HG02973 (cell line): Measurements from ENCODE around the gene PITX1.

Source experiments
- ATAC-seq: cut with Tn5 transposase; IDR thresholded peaks from one replicate; pipeline ENCODE4 v1.9.1; 2021; ENCODE audit warnings: moderate library complexity; ENCODE audit not compliant: unreplicated experiment

PITX1 gene

DNA sequence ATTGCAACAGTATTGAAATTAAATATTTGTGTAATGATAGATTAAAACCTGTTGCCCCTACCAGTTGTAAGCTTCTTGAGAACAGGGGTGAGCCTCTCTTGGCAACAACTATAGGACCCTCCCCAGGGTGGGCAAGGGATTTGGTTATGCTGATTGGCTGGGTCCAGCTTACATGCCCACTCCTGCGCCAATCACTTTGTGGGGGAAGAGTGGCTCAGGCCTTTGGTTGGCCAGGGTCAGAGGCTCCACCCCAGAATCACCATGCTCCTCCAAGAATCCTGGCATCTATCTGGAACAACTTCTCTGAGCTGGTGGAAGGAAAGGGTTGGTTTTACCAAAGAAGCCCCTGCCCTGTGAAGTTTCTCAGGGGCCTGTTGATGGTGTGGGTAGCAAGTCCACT is 8.6 kb upstream of the PITX1 start:
- no peak for ATAC-seq

DNA sequence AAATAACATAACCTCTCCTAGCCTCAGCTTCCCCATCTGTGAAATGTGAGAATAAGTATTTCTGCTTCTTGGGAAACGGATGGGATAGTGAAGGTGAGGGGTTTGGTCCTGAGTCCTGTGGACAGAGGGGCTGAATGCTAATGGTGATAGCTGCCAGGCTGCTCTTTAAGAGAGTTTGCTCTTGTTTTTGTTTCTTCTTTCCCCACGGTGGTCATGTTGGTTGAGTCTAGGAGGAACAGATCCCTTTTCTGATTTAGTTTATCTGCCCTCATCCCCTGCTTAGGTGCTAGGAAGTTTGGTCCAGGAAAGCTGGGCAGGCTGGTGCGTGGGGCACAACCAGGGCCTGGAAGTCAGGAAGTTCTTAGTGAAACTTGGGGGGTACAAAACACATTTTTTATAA is 7.7 kb upstream of the PITX1 start:
- no peak for ATAC-seq

DNA sequence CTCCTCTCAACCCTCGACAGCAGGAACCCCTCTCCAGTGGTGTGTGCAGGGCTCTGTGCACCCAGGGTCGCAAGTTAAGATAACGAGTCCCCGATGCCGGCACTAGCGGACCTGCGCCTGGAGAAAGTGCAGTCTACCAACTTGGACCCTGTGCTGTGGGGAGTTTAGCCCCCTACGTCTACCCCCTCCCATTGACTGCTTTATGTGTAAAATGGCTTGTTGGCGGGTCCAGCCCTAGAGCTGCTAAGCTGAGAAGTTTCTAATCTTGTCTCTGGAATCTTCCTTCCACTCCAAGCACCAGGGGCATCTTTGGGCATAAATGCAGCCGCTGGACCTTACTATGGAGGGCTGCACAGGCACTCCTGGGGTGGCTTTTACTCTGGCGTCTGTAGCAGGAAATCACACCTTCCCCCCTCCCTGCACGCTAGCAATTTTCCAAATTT is 7.1 kb upstream of the PITX1 start:
- no peak for ATAC-seq

- no peak for ATAC-seq
Observed at GRCh38 chr5:135040333-135041144, 6.5 kb upstream of the PITX1 start.

- no peak for ATAC-seq
Observed at GRCh38 chr5:135040034-135040332, 6.0 kb upstream of the PITX1 start.

DNA sequence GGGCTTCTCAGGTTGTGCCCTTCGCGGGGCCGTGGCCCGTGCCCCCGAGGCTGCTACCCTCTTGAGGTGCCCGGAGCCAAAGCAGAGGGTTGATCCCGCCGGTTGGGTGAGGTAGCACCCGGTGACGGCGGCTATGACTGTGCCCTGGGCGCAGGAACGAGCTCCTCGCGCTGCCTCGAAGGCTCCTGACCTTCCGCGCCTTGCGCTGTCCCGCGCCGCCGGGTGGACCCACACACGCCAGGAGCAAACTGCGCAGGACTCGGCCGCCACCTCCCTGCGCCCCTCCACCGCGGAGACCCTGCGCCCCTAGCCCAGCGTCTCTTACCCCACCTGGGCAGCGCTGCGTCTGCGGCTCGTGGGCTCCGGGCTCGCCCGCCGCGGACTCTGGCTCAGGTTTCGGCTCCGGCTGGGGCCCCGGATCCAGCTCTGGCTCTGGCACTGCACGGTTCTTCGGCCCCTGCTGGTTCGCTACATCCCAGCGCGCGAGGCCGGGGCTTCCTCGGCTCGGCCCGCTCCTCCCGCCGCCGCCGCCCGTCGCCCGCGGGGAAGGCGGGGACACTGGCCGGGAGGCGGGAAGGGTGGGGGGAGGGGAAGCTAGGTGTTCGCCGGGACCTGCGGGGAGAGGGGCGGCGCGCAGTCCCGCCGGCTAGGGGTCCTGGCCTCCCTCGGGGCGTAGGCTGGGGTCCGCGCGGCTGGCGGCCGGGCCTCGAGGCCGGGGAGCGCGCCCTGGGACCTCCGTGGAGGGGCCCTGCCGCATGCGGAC is 5.4 kb upstream of the PITX1 start:
- ATAC-seq, result no peak

GRCh38 chr5:135038813-135039270 is 4.8 kb upstream of the PITX1 start:
- no peak for ATAC-seq

DNA sequence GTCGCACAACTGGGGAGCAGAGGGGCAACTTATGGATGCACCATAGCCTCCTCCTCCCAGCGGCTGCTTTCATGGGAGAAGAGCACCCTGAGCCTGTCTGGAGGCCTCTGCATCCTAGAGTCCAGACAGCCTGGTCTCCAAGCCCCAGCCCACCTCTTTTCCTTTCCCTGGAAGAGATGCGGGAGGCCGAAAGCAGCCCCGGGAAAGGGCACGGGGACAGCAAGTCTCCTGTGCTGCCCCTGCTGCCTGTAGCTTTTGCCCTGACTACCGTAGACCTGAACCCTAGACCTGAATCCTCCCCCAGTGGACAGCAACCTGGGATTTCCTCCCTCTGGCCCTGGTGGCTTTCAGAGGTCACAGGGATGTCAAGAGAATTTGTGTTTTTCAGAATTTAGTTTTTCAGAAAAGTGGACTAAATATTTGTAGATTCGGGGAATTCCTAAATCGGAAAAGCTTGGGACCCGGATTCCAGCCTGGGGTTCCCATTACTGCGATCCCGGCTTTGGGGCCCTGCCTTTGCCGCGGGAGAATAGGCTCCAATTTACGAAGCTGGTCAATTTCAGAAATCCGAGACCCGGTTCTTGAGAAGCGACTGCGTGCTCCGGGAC is 4.3 kb upstream of the PITX1 start:
- ATAC-seq, result no peak

DNA sequence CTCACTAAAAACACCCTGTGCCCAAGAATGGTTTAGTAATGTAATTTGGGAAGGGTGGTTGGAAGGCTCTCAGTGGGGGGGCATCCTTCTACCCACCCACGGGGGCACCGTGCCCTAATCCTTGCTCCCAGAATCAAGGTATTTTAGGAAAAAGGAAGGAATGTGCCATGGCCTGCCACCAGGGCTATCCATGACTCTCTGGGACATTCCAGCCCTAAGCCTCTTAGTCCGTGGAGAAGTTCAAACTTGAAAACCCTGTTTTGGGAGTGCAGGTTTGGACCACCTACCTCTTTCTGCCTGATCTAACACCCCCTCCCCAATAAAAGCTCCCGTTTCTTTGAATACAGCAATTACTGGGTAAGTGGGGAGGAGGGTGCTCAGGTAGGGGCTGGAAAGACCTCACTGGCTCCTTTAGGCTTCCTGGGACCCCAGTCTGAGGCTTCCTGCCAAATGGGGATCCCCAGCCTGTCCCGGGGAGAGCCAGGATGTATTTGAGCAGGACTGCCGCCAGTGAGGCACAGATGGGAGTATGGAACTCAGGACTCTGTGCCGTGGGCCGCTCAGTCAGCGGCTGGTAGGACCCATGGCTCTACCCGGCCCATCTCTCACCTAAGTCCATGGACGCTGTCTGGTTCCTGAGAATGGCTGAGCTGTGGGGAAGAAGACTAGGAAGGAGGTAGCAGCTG is 3.6 kb upstream of the PITX1 start:
- no peak for ATAC-seq

DNA sequence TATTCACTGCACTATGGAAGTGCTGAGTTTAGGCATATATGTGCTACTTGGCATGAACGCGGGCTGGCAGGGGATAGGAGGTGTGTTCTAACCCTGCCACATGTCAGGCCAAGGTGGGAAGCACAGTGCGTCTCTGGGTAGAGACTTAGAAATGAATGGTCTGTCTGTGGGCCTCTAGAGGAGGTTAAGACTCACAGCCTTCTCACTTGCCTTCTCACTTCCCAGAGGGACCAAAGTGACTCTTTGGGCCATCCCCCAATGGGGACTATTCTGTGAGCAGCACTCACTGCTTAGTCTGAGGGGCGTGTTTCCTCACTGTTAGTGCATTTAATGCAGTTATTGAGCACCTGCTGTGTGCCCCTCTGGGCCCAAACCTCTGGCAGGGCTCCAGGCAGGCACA is 2.4 kb upstream of the PITX1 start:
- ATAC-seq, result no peak

DNA sequence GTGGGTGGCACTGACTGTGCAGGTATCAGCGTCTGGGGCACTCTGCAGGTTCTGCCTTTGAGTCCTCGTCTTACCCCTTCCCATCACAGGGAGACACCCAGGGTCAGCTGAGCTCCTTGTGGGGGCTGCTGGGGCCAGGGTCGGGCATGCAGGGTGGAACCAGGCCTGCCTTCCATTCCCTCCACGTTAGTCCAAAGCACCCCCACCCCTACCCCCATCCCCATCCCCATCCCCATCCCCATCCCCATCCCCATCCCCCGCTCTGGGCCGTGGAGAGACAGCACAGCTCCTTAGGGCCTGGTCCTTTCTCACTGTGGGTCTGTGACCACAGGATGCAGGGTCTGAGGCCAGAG is 1.6 kb upstream of the PITX1 start:
- no peak for ATAC-seq

DNA sequence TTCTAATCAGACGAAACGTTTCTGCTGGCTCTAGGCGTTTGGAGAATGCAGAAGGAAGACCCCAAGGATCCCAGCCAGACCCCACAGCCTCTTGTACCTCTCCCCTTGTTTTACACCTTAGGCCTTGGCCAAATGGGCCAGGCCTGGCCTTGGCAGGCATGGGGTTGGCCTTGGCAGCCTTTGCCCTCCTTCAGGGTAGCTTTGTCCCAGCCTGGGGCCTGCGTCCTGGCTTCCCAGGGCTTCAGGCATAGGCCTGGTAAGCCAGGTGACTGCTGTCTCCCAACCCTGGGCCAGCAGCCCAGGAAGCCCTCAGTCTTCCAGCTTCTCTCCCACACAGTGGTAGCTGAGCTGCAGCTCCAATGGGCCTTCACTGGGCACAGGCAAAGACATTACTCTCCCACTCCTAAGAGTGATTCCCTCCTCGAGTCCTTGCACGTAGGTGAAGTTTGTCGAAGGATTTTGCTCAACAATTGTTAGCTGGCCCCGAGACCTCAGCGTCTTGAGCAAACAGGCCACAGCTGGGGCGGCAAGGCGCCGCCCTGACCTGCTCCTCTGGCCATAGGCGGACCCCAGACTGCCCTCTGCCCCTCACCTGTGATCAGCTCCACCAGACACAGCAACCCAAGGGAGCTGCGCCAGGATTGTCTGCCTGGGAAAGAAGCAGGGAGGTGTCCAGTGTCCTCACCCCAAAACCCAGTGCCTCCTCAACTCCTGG is 1.1 kb upstream of the PITX1 start:
- ATAC-seq, result no peak

GRCh38 chr5:135034236-135034962 is 371 bp upstream of the PITX1 start:
- ATAC-seq, result no peak

GRCh38 chr5:135032999-135033861 is 798 bp downstream of the PITX1 start:
- no peak for ATAC-seq

DNA sequence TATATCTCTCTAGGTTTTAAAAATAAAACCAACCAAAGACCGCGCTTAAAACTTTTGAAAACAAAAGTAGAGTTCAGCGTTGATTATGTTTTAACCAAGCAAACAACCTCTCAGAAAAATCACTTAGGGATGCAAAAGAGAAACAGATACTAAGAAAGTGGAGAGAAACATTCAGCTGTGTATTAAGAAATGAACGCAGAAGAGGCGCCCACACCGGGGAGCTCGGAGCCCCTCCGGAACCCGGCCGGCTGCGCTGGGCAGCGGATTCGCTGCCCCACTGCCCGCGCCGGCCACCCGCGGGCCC is 1.4 kb downstream of the PITX1 start:
- ATAC-seq, result no peak

DNA sequence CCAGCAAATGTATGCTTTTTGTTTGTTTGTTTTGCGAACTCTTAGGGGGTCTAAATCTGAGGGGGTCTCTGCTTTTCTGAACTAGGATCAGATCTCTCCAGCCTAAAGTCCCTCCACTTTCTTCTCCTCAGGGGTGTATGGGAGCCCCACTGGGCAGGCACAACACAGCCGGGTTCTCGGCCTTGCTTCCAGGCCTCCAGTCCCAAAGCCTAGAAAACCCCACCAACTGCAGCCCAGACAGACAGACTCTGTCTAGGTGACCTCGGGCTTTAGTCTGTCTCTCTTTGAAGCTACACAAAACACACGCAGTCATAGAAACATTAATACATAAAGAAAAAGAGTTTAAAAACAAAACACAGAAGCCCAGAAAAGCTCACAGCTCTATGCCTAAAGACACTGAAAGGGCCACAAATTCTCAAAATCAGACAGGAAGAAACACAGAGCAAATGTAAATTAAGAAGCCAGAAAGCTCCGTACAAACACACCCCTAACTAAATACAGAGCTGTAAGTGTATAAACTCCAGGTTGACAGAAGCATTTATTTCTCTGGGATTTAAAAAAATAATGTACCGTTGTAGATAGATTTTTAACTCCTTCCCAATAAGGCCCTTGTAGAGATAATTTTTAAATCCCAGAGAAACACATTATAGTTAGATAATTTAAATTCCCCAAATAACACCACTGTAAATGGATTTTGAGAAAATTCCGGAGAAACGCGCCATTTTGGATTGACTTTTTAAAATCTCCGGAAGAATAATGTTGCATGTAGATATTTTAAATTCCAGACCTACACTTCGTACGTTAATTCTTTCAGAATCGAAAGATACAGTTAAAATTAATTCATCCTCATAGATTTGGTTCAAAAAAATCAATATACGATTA is 2.0 kb downstream of the PITX1 start:
- ATAC-seq, result no peak

DNA sequence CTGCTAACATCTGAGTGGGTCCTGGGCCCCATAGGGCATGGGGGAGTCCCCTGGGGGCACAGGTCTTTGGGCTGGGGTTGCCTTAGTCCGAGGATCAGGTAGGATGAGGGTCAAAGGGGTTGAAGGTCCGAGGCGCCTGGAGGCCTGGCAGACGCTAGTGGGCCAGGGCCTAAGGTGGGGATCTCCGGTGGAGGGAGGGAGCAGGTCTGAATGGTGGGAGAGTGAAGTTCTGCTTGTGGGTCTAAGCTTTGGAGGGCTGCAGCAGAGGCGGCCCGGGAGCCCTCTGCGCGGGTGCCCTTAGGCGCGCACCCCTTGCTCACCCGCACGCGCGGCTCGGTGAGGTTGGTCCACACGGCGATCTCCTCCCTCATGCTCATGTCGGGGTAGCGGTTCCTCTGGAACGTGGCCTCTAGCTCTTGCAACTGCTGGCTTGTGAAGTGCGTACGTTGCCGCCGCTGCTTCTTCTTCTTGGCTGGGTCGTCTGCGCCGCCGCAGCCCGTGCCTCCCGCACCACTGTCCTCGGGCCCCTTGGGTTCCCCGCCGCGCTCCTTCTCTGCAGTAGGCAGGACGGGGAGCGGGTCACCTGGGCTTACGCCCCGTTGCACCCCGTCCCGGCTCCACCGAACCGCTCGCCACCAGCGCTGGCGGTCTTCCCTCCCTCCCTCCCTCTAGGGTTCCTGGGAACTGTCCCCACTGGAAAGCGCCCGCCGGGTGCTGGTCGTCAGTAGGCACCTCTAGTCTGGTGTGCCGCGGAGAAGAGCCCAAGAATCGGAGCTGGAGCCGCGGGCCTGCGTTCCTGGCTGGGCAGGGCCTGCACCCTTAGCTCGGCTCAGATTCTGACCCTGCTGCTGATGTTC is 2.8 kb downstream of the PITX1 start:
- ATAC-seq, result no peak
